ENCODE measurements around the gene CPAMD8. TPM values are rescaled to one million over a fixed set of nuclear protein-coding genes. Genes with fewer than 3 reads are reported as not detected.

CPAMD8 gene
- total RNA-seq, 2 experiments from 2014 or later: 0.42 to 0.68 TPM

- ATAC-seq (ENCODE audit: low read depth): no peak
- DNase-seq: no peak
- H3K4me3 Mint-ChIP-seq: no peak overlapping the region
- H3K4me1 Mint-ChIP-seq: no peaks in the 10 kb centered on the region
- no peak overlapping the region for H3K27ac Mint-ChIP-seq
- POLR2A ChIA-PET: no interaction called here
- H3K27me3 Mint-ChIP-seq: no peaks in the 10 kb centered on the region
- no peaks in the 10 kb centered on the region for H3K9me3 Mint-ChIP-seq
- H3K36me3 Mint-ChIP-seq: peaks cover 5% of the 10 kb centered on the region
Measured at GRCh38 chr19:16868423-16869130, 158.0 kb downstream of the CPAMD8 start.

DNA sequence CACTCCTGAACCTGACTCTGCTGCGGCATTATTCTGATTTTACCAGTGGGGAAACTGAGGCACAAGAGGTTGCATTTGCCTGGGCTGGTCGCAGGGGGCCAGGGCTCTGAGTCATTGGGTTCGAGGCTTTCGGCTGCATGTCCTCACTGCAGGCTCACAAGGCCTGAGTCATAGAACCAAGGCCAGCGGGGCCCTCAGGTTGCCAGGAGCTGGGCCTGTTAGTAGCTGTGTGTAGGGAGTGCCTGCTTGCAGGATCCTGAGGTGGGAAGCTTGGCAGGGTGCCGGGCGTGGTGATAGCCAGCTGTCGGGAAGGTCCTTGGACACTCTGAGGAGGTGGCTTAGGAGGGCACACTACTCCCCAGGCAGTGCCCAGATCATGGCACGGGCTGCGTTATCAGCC is 159.4 kb downstream of the CPAMD8 start:
- H3K4me1 Mint-ChIP-seq: no peaks in the 10 kb centered on the region
- H3K27me3 Mint-ChIP-seq: no peaks in the 10 kb centered on the region
- ATAC-seq (ENCODE audit: low read depth): no peak
- H3K9me3 Mint-ChIP-seq: no peaks in the 10 kb centered on the region
- H3K36me3 Mint-ChIP-seq: peaks cover 7% of the 10 kb centered on the region
- H3K4me3 Mint-ChIP-seq: no peak overlapping the region
- DNase-seq: no peak
- POLR2A ChIA-PET: no interaction called here
- H3K27ac Mint-ChIP-seq: no peak overlapping the region

DNA sequence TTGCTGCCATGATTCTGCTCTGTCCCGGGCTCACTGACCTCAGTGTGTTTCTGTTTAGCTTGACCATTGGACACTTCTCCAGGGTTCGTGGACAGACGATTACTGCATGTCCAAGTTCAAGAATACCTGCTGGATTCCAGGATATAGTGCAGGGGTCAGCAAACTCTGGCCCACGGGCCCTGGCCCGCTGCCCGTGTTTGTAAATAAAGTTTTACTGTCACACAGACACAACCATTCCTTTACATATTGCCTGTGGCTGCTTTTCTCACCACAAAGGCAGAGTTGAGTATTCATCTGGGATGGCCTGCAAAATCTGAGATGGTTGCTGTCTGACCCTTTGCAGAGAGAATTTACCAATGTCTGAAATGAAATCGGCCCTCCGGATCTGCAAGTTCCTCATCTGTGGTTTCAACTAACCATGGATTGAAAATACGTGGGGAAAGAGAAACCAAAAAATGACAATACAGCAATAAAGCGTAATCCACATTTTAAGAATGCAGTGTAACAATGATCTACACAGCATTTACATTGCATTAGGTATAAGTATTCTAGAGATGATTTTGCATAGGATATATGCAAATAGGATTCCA is 163.7 kb downstream of the CPAMD8 start:
- DNase-seq: no peak
- Mint-ChIP-seq H3K27ac (no peak overlapping the region), H3K4me3 (no peak overlapping the region), H3K4me1 (peaks cover 2% of the 10 kb centered on the region), H3K36me3 (peaks cover 3% of the 10 kb centered on the region), H3K9me3 (no peaks in the 10 kb centered on the region), H3K27me3 (no peaks in the 10 kb centered on the region)
- ATAC-seq (ENCODE audit: low read depth): no peak
- POLR2A ChIA-PET: no interaction called here

- Mint-ChIP-seq H3K27ac (no peak overlapping the region), H3K9me3 (no peaks in the 10 kb centered on the region), H3K4me3 (no peak overlapping the region), H3K27me3 (no peaks in the 10 kb centered on the region), H3K4me1 (peaks cover 2% of the 10 kb centered on the region), H3K36me3 (peaks cover 3% of the 10 kb centered on the region)
- POLR2A ChIA-PET: no interaction called here
- ATAC-seq (ENCODE audit: low read depth) (no peak), DNase-seq (no peak)
Measured at GRCh38 chr19:16861834-16862233, 164.8 kb downstream of the CPAMD8 start.

- H3K9me3 Mint-ChIP-seq: no peaks in the 10 kb centered on the region
- peaks cover 3% of the 10 kb centered on the region for H3K36me3 Mint-ChIP-seq
- peaks cover 2% of the 10 kb centered on the region for H3K4me1 Mint-ChIP-seq
- no peak for DNase-seq
- no peak for ATAC-seq (ENCODE audit: low read depth)
- H3K4me3 Mint-ChIP-seq: no peak overlapping the region
- H3K27me3 Mint-ChIP-seq: no peaks in the 10 kb centered on the region
- no peak overlapping the region for H3K27ac Mint-ChIP-seq
- POLR2A ChIA-PET: no interaction called here
Measured at GRCh38 chr19:16861011-16861410, 165.6 kb downstream of the CPAMD8 start.

- DNase-seq (no peak), ATAC-seq (ENCODE audit: low read depth) (no peak)
- Mint-ChIP-seq H3K27ac (no peak overlapping the region), H3K4me1 (peaks cover 2% of the 10 kb centered on the region), H3K36me3 (peaks cover 3% of the 10 kb centered on the region), H3K9me3 (no peaks in the 10 kb centered on the region), H3K27me3 (no peaks in the 10 kb centered on the region), H3K4me3 (no peak overlapping the region)
- POLR2A ChIA-PET: no interaction called here
Measured at GRCh38 chr19:16860118-16860517, 166.5 kb downstream of the CPAMD8 start.

GRCh38 chr19:16859626-16860025 is 167.0 kb downstream of the CPAMD8 start:
- Mint-ChIP-seq H3K4me1 (peaks cover 2% of the 10 kb centered on the region), H3K36me3 (peaks cover 3% of the 10 kb centered on the region), H3K9me3 (no peaks in the 10 kb centered on the region), H3K4me3 (no peak overlapping the region), H3K27ac (no peak overlapping the region), H3K27me3 (no peaks in the 10 kb centered on the region)
- POLR2A ChIA-PET: no interaction called here
- no peak for DNase-seq
- ATAC-seq (ENCODE audit: low read depth): no peak

DNA sequence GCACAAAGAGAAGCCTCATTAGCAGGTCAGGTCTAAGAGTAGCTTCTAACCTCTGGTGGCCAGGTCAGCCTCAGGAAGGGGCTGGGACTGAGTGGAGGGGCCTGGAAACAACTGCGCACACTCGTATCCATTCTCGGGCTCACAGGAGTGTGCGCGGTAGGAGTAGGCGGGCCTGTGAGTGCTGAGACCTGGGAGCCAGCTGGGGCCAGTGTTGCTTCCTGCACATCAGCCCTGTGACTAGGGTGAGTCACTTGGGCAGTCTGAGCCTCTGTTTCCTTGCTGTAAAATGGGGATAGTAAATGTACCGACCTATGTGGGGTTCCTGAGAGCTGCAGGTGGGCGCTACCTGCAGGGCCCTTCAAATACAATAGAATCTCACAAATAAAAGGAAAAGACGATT is 170.5 kb downstream of the CPAMD8 start:
- Mint-ChIP-seq H3K36me3 (peaks cover 2% of the 10 kb centered on the region), H3K9me3 (no peaks in the 10 kb centered on the region), H3K27me3 (no peaks in the 10 kb centered on the region), H3K4me3 (no peak overlapping the region), H3K27ac (no peak overlapping the region), H3K4me1 (peaks cover 2% of the 10 kb centered on the region)
- DNase-seq: no peak
- POLR2A ChIA-PET: no interaction called here
- no peak for ATAC-seq (ENCODE audit: low read depth)

DNA sequence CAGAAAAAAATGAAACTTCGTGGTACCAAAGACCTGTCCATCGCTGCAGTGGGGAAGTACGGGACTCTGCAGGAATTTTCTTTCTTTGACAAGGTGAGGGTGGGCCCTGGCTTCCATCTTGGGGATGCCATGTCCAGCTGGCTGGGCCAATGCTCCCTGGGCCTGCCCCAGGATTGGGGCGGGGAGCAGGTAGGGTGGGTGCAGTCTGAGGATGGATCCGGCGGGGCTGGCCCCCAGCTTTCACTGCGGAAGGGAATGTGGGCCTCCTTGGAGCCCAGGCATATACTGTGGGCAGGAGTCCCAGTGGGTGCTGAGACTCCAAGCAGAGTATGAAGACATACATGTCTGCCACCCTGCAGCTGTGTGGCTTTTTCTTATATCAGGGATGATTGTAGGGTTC is 173.5 kb downstream of the CPAMD8 start:
- POLR2A ChIA-PET: no interaction called here
- no peak overlapping the region for H3K27ac Mint-ChIP-seq
- DNase-seq: no peak
- H3K4me1 Mint-ChIP-seq: no peaks in the 10 kb centered on the region
- no peak overlapping the region for H3K4me3 Mint-ChIP-seq
- no peak for ATAC-seq (ENCODE audit: low read depth)
- H3K27me3 Mint-ChIP-seq: no peaks in the 10 kb centered on the region
- no peaks in the 10 kb centered on the region for H3K9me3 Mint-ChIP-seq
- H3K36me3 Mint-ChIP-seq: peaks cover 5% of the 10 kb centered on the region

GRCh38 chr19:16851031-16851712 is 175.4 kb downstream of the CPAMD8 start:
- no peaks in the 10 kb centered on the region for H3K27me3 Mint-ChIP-seq
- POLR2A ChIA-PET: no interaction called here
- H3K9me3 Mint-ChIP-seq: no peaks in the 10 kb centered on the region
- no peak overlapping the region for H3K4me3 Mint-ChIP-seq
- ATAC-seq (ENCODE audit: low read depth) (no peak), DNase-seq (no peak)
- H3K4me1 Mint-ChIP-seq: no peaks in the 10 kb centered on the region
- H3K36me3 Mint-ChIP-seq: peaks cover 12% of the 10 kb centered on the region
- H3K27ac Mint-ChIP-seq: no peak overlapping the region

DNA sequence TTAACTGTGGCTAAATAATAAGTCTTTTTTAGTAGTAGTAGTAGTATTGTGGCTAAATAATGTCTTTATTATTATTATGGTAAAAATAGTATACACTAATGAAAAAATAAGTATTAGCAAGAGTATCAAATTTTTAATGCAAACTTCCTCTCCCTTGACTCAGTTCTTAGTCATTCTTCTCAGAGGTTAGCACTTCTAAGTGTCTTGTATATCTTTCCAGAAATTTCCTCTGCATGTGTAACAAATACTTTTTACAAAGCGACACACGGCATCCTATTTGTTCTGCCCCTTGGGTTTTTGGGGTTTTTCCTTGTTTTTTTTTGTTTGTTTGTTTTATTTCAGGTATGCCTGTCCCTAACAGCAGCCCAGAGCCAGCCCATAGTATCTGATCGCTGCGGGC is 176.5 kb downstream of the CPAMD8 start:
- POLR2A ChIA-PET: no interaction called here

GRCh38 chr19:16849168-16849567 is 177.4 kb downstream of the CPAMD8 start:
- Mint-ChIP-seq H3K27me3 (no peaks in the 10 kb centered on the region), H3K4me3 (no peak overlapping the region), H3K27ac (no peak overlapping the region), H3K36me3 (peaks cover 13% of the 10 kb centered on the region), H3K4me1 (no peaks in the 10 kb centered on the region), H3K9me3 (no peaks in the 10 kb centered on the region)
- ATAC-seq (ENCODE audit: low read depth) (no peak), DNase-seq (no peak)
- POLR2A ChIA-PET: no interaction called here

More for the DNA sequence above, 176.5 kb downstream of the CPAMD8 start:
- Mint-ChIP-seq H3K36me3 (peaks cover 12% of the 10 kb centered on the region), H3K27me3 (no peaks in the 10 kb centered on the region), H3K27ac (no peak overlapping the region), H3K4me3 (no peak overlapping the region), H3K4me1 (no peaks in the 10 kb centered on the region), H3K9me3 (no peaks in the 10 kb centered on the region)
- DNase-seq (no peak), ATAC-seq (ENCODE audit: low read depth) (no peak)

DNA sequence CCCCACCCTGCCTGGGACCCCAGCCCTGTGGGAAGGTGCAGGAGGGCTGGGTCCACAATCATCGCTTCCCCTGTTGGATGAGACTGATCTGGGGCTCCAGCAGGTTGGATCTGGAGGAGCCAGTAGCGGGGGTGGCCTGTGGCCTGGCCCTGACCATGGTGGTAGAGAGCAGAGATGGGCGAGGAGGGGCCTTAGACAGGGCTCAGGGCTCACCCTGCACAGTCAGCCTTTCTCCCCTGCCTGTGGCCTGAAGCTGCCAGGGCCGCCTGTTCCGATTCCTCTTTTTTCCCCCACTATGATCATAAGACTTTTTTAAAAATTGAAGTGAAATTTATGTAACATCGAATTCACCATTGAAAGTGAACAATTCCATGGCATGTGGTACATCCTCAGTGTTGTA is 179.2 kb downstream of the CPAMD8 start:
- Mint-ChIP-seq H3K9me3 (no peaks in the 10 kb centered on the region), H3K27me3 (no peaks in the 10 kb centered on the region), H3K36me3 (peaks cover 13% of the 10 kb centered on the region), H3K4me3 (no peak overlapping the region), H3K27ac (no peak overlapping the region), H3K4me1 (no peaks in the 10 kb centered on the region)
- POLR2A ChIA-PET: no interaction called here
- DNase-seq (no peak), ATAC-seq (ENCODE audit: low read depth) (no peak)

GRCh38 chr19:16846901-16847300 is 179.7 kb downstream of the CPAMD8 start:
- no peak for DNase-seq
- POLR2A ChIA-PET: no interaction called here
- Mint-ChIP-seq H3K4me1 (no peaks in the 10 kb centered on the region), H3K36me3 (peaks cover 11% of the 10 kb centered on the region), H3K9me3 (no peaks in the 10 kb centered on the region), H3K27me3 (no peaks in the 10 kb centered on the region), H3K27ac (no peak overlapping the region), H3K4me3 (no peak overlapping the region)
- ATAC-seq (ENCODE audit: low read depth): no peak
